Activated naive CD8-positive, alpha-beta T cell (primary cell): ENCODE results near the gene GRM7.

Experiments used
- H3K27ac Mint-ChIP-seq: one replicate; pipeline ENCODE4 v1.8.0; 2021; ENCODE audit warnings: mixed read lengths
- H3K27me3 Mint-ChIP-seq: one replicate; pipeline ENCODE4 v1.8.0; 2021; ENCODE audit warnings: mixed read lengths
- H3K36me3 Mint-ChIP-seq: one replicate; pipeline ENCODE4 v1.8.0; 2021; ENCODE audit warnings: mixed read lengths
- H3K4me1 Mint-ChIP-seq: one replicate; pipeline ENCODE4 v1.8.0; 2021; ENCODE audit warnings: low read depth, mixed read lengths
- H3K4me3 Mint-ChIP-seq: one replicate; pipeline ENCODE4 v1.8.0; 2021; ENCODE audit warnings: mild to moderate bottlenecking, mixed read lengths
- H3K9me3 Mint-ChIP-seq: one replicate; pipeline ENCODE4 v1.8.0; 2021; ENCODE audit warnings: low read depth, mixed read lengths

GRM7 gene

GRCh38 chr3:7158516-7158915 is 297.6 kb downstream of the GRM7 start:
- Mint-ChIP-seq H3K4me3 (no peak overlapping the region), H3K27ac (no peak overlapping the region), H3K9me3 (peaks cover 9% of the 10 kb centered on the region), H3K4me1 (no peaks in the 10 kb centered on the region), H3K36me3 (no peaks in the 10 kb centered on the region), H3K27me3 (peaks cover 2% of the 10 kb centered on the region)

- Mint-ChIP-seq H3K27me3 (peaks cover 2% of the 10 kb centered on the region), H3K4me3 (no peak overlapping the region), H3K9me3 (peaks cover 9% of the 10 kb centered on the region), H3K36me3 (no peaks in the 10 kb centered on the region), H3K4me1 (no peaks in the 10 kb centered on the region), H3K27ac (no peak overlapping the region)
These were observed 299.8 kb downstream of the GRM7 start for GRCh38 chr3:7160689-7161088.

GRCh38 chr3:7166460-7166859 is 305.5 kb downstream of the GRM7 start:
- no peak overlapping the region for H3K4me3 Mint-ChIP-seq
- H3K27ac Mint-ChIP-seq, result no peak overlapping the region
- H3K36me3 Mint-ChIP-seq, result no peaks in the 10 kb centered on the region
- peaks cover 6% of the 10 kb centered on the region for H3K9me3 Mint-ChIP-seq
- no peaks in the 10 kb centered on the region for H3K27me3 Mint-ChIP-seq
- no peaks in the 10 kb centered on the region for H3K4me1 Mint-ChIP-seq

GRCh38 chr3:7171493-7171892 is 310.6 kb downstream of the GRM7 start:
- no peaks in the 10 kb centered on the region for H3K36me3 Mint-ChIP-seq
- H3K9me3 Mint-ChIP-seq, result no peaks in the 10 kb centered on the region
- H3K4me3 Mint-ChIP-seq, result no peak overlapping the region
- H3K4me1 Mint-ChIP-seq, result no peaks in the 10 kb centered on the region
- H3K27me3 Mint-ChIP-seq, result no peaks in the 10 kb centered on the region
- no peak overlapping the region for H3K27ac Mint-ChIP-seq

GRCh38 chr3:7172996-7173395 is 312.1 kb downstream of the GRM7 start:
- Mint-ChIP-seq H3K4me3 (no peak overlapping the region), H3K27me3 (no peaks in the 10 kb centered on the region), H3K27ac (no peak overlapping the region), H3K4me1 (no peaks in the 10 kb centered on the region), H3K9me3 (peaks cover 4% of the 10 kb centered on the region), H3K36me3 (no peaks in the 10 kb centered on the region)

- Mint-ChIP-seq H3K36me3 (no peaks in the 10 kb centered on the region), H3K4me1 (no peaks in the 10 kb centered on the region), H3K27me3 (no peaks in the 10 kb centered on the region), H3K9me3 (no peaks in the 10 kb centered on the region), H3K27ac (no peak overlapping the region), H3K4me3 (no peak overlapping the region)
These were observed 327.6 kb downstream of the GRM7 start for GRCh38 chr3:7188551-7188950.

- Mint-ChIP-seq H3K4me3 (no peak overlapping the region), H3K36me3 (no peaks in the 10 kb centered on the region), H3K4me1 (no peaks in the 10 kb centered on the region), H3K27ac (no peak overlapping the region), H3K9me3 (no peaks in the 10 kb centered on the region), H3K27me3 (no peaks in the 10 kb centered on the region)
These were observed 329.2 kb downstream of the GRM7 start for GRCh38 chr3:7190095-7190494.

GRCh38 chr3:7193269-7193668 is 332.4 kb downstream of the GRM7 start:
- Mint-ChIP-seq H3K27ac (no peak overlapping the region), H3K27me3 (no peaks in the 10 kb centered on the region), H3K4me3 (no peak overlapping the region), H3K36me3 (no peaks in the 10 kb centered on the region), H3K4me1 (no peaks in the 10 kb centered on the region), H3K9me3 (no peaks in the 10 kb centered on the region)

- Mint-ChIP-seq H3K27me3 (no peaks in the 10 kb centered on the region), H3K4me3 (no peak overlapping the region), H3K4me1 (no peaks in the 10 kb centered on the region), H3K27ac (no peak overlapping the region), H3K36me3 (no peaks in the 10 kb centered on the region), H3K9me3 (no peaks in the 10 kb centered on the region)
These were observed 333.3 kb downstream of the GRM7 start for GRCh38 chr3:7194071-7194835.

GRCh38 chr3:7195934-7196333 is 335.0 kb downstream of the GRM7 start:
- H3K4me3 Mint-ChIP-seq, result no peak overlapping the region

GRCh38 chr3:7201784-7202183 is 340.9 kb downstream of the GRM7 start:
- H3K27ac Mint-ChIP-seq, result no peak overlapping the region
- H3K4me3 Mint-ChIP-seq, result no peak overlapping the region
- H3K36me3 Mint-ChIP-seq, result no peaks in the 10 kb centered on the region
- H3K4me1 Mint-ChIP-seq, result no peaks in the 10 kb centered on the region
- no peaks in the 10 kb centered on the region for H3K27me3 Mint-ChIP-seq
- H3K9me3 Mint-ChIP-seq, result peaks cover 4% of the 10 kb centered on the region

More at GRCh38 chr3:7195934-7196333, 335.0 kb downstream of the GRM7 start:
- Mint-ChIP-seq H3K36me3 (no peaks in the 10 kb centered on the region), H3K9me3 (no peaks in the 10 kb centered on the region), H3K27me3 (no peaks in the 10 kb centered on the region), H3K27ac (no peak overlapping the region), H3K4me1 (no peaks in the 10 kb centered on the region)

- Mint-ChIP-seq H3K27me3 (no peaks in the 10 kb centered on the region), H3K36me3 (no peaks in the 10 kb centered on the region), H3K9me3 (peaks cover 4% of the 10 kb centered on the region), H3K4me1 (no peaks in the 10 kb centered on the region), H3K27ac (no peak overlapping the region), H3K4me3 (no peak overlapping the region)
These were observed 343.3 kb downstream of the GRM7 start for GRCh38 chr3:7203969-7204847.

- peaks cover 4% of the 10 kb centered on the region for H3K9me3 Mint-ChIP-seq
- no peaks in the 10 kb centered on the region for H3K4me1 Mint-ChIP-seq
These were observed 343.9 kb downstream of the GRM7 start for GRCh38 chr3:7204848-7205156.

GRCh38 chr3:7205535-7205934 is 344.6 kb downstream of the GRM7 start:
- no peak overlapping the region for H3K27ac Mint-ChIP-seq
- H3K36me3 Mint-ChIP-seq, result no peaks in the 10 kb centered on the region
- H3K4me3 Mint-ChIP-seq, result no peak overlapping the region

More at GRCh38 chr3:7204848-7205156, 343.9 kb downstream of the GRM7 start:
- Mint-ChIP-seq H3K36me3 (no peaks in the 10 kb centered on the region), H3K27me3 (no peaks in the 10 kb centered on the region), H3K27ac (no peak overlapping the region), H3K4me3 (no peak overlapping the region)

GRCh38 chr3:7205962-7206361 is 345.0 kb downstream of the GRM7 start:
- no peaks in the 10 kb centered on the region for H3K36me3 Mint-ChIP-seq
- no peak overlapping the region for H3K4me3 Mint-ChIP-seq
- no peak overlapping the region for H3K27ac Mint-ChIP-seq
- H3K4me1 Mint-ChIP-seq, result no peaks in the 10 kb centered on the region
- H3K9me3 Mint-ChIP-seq, result peaks cover 4% of the 10 kb centered on the region
- no peaks in the 10 kb centered on the region for H3K27me3 Mint-ChIP-seq

More at GRCh38 chr3:7205535-7205934, 344.6 kb downstream of the GRM7 start:
- Mint-ChIP-seq H3K4me1 (no peaks in the 10 kb centered on the region), H3K9me3 (peaks cover 4% of the 10 kb centered on the region), H3K27me3 (no peaks in the 10 kb centered on the region)
